SK-N-SH (cell line): ENCODE results near the gene CTNNA3. TPM values are rescaled to one million over a fixed set of nuclear protein-coding genes. Genes with fewer than 3 reads are reported as not detected.

Experiments
- CTCF ChIA-PET: fragments of 300-600, 350-600 bp; formaldehyde crosslinking; extraction: SDS; loops from one replicate; lab custom pipeline; 2021; lab: Yijun Ruan, JAX
- POLR2A ChIA-PET: fragments of 350-600 bp; sonication (Branson Sonifier 250); formaldehyde crosslinking; extraction: SDS; loops from one replicate; lab custom pipeline; 2020; ENCODE audit warnings: antibody characterized with exemption, inconsistent platforms; lab: Yijun Ruan, JAX
- DNase-seq: peaks from one replicate; pipeline ENCODE4 v3.0.0; 2012
- H2AFZ ChIP-seq: fragments of 200-600 bp; sonication (generic); 2 replicates; pipeline ENCODE4 v1.8.1; 2016; ENCODE audit warnings: antibody characterized with exemption, mild to moderate bottlenecking, low read depth
- H3F3A ChIP-seq: fragments of 200-600 bp; sonication (generic); replicated peaks from 2 replicates; pipeline ENCODE3; 2016; ENCODE audit warnings: antibody characterized with exemption, mild to moderate bottlenecking; ENCODE audit not compliant: insufficient read depth
- H3K27ac ChIP-seq, 2 experiments: fragments of 200-500 bp in 1 of 2; fragments of 200-600 bp in 1 of 2; sonication (Bioruptor generic) in 1 of 2; sonication (generic), shearing (Covaris generic) in 1 of 2; 2 replicates each; pipeline versions ENCODE4 v1.5.1 to v1.6.1; 2014 to 2016; ENCODE audit warnings: low read depth in 2 of 2, inconsistent platforms in 1 of 2, low read length in 1 of 2, mild to moderate bottlenecking in 1 of 2, mixed read lengths in 1 of 2
- H3K27me3 ChIP-seq: fragments of 200-600 bp; sonication (generic), shearing (Covaris generic); 2 replicates; pipeline ENCODE4 v1.6.1; 2016; ENCODE audit warnings: mixed run types; ENCODE audit not compliant: insufficient read depth
- H3K36me3 ChIP-seq, 2 experiments: fragments of 200-500 bp in 1 of 2; fragments of 200-600 bp in 1 of 2; sonication (Bioruptor generic) in 1 of 2; sonication (generic) in 1 of 2; replicated peaks in 1 of 2; 2 replicates each; pipeline versions ENCODE3 to v1.5.1; 2014 to 2016; ENCODE audit warnings: low read length in 1 of 2, mild to moderate bottlenecking in 1 of 2; ENCODE audit not compliant: insufficient read depth in 2 of 2, control insufficient read depth in 1 of 2
- H3K4me1 ChIP-seq, 2 experiments: fragments of 200-500 bp in 1 of 2; fragments of 200-600 bp in 1 of 2; sonication (Bioruptor generic) in 1 of 2; sonication (generic), shearing (Covaris generic) in 1 of 2; 2 replicates each; pipeline versions ENCODE4 v1.5.1 to v1.6.1; 2014 to 2016; ENCODE audit warnings: low read depth in 1 of 2, low read length in 1 of 2, mixed run types in 1 of 2; ENCODE audit not compliant: insufficient read depth in 2 of 2, control insufficient read depth in 1 of 2
- H3K4me2 ChIP-seq: fragments of 200-600 bp; sonication (generic), shearing (Covaris generic); 2 replicates; pipeline ENCODE4 v1.6.1; 2017; ENCODE audit warnings: mixed run types
- H3K4me3 ChIP-seq, 2 experiments: fragments of 200-500 bp in 1 of 2; fragments of 200-600 bp in 1 of 2; sonication (Bioruptor generic) in 1 of 2; sonication (generic), shearing (Covaris generic) in 1 of 2; 2 replicates each; pipeline versions ENCODE4 v1.5.1 to v1.8.1; 2014 to 2016; ENCODE audit warnings: low read depth in 2 of 2, inconsistent platforms in 1 of 2, low read length in 1 of 2, mild to moderate bottlenecking in 1 of 2, mixed read lengths in 1 of 2, moderate library complexity in 1 of 2
- H3K79me2 ChIP-seq: fragments of 200-600 bp; sonication (generic); 2 replicates; pipeline ENCODE4 v1.8.1; 2017; ENCODE audit warnings: mild to moderate bottlenecking; ENCODE audit not compliant: insufficient read depth
- H3K9ac ChIP-seq: fragments of 200-600 bp; sonication (generic); 2 replicates; pipeline ENCODE4 v1.6.1; 2017; ENCODE audit warnings: mixed run types
- H3K9me2 ChIP-seq: fragments of 200-600 bp; sonication (generic); 2 replicates; pipeline ENCODE4 v1.6.1; 2017; ENCODE audit warnings: mixed run types
- H3K9me3 ChIP-seq: fragments of 200-600 bp; sonication (generic); 2 replicates; pipeline ENCODE4 v1.6.1; 2017; ENCODE audit warnings: mixed run types, mild to moderate bottlenecking, moderate library complexity
- H4K20me1 ChIP-seq: fragments of 200-600 bp; sonication (generic); 2 replicates; pipeline ENCODE4 v1.6.1; 2017; ENCODE audit warnings: mild to moderate bottlenecking, mixed run types; ENCODE audit not compliant: insufficient read depth
- CHD2 ChIP-seq: fragments of 150-350 bp; IDR thresholded peaks from 2 replicates; pipeline ENCODE4 v1.6.1; 2018; ENCODE audit warnings: low read length; ENCODE audit not compliant: partially characterized antibody
- CTCF ChIP-seq: fragments of 200-600 bp; sonication (generic); IDR thresholded peaks from 2 replicates; pipeline ENCODE4 v1.6.1; 2017; ENCODE audit warnings: antibody characterized with exemption, mild to moderate bottlenecking, moderate library complexity
- EP300 ChIP-seq, 2 experiments: IDR thresholded peaks; 2 replicates each; pipeline versions ENCODE4 v1.4.0 to v1.6.1; 2012; ENCODE audit warnings: borderline replicate concordance in 1 of 2, low read depth in 1 of 2, low read length in 1 of 2
- FOXM1 ChIP-seq: IDR thresholded peaks from 2 replicates; pipeline ENCODE4 v1.4.0; 2012; ENCODE audit warnings: low read depth, mild to moderate bottlenecking
- GATA2 ChIP-seq: sonication (generic); formaldehyde crosslinking; IDR thresholded peaks from 2 replicates; pipeline ENCODE4 v1.5.0; 2020; ENCODE audit warnings: mild to moderate bottlenecking, missing genetic modification reagents
- IRF3 ChIP-seq: fragments of 150-350 bp; IDR thresholded peaks from 2 replicates; pipeline ENCODE4 v1.6.1; 2016; ENCODE audit warnings: mild to moderate bottlenecking, low read depth, low read length
- JUND ChIP-seq: IDR thresholded peaks from 2 replicates; pipeline ENCODE4 v1.4.0; 2012
- MEF2A ChIP-seq: IDR thresholded peaks from 2 replicates; pipeline ENCODE4 v1.4.0; 2012; ENCODE audit warnings: low read depth, borderline replicate concordance
- MXI1 ChIP-seq: IDR thresholded peaks from 2 replicates; pipeline ENCODE4 v1.6.1; 2012; ENCODE audit warnings: mild to moderate bottlenecking, low read depth, low read length, improper control_type of control experiment
- NFIC ChIP-seq: IDR thresholded peaks from 2 replicates; pipeline ENCODE4 v1.4.0; 2012; ENCODE audit warnings: borderline replicate concordance
- RFX5 ChIP-seq: IDR thresholded peaks from 2 replicates; pipeline ENCODE4 v1.6.1; 2012; ENCODE audit warnings: mild to moderate bottlenecking, improper control_type of control experiment, low read length
- RXRA ChIP-seq: IDR thresholded peaks from 2 replicates; pipeline ENCODE4 v1.4.0; 2012; ENCODE audit warnings: low read depth, mild to moderate bottlenecking, borderline replicate concordance
- SMC3 ChIP-seq: IDR thresholded peaks from 2 replicates; pipeline ENCODE4 v1.6.1; 2012; ENCODE audit warnings: low read depth, low read length, improper control_type of control experiment
- TCF12 ChIP-seq: IDR thresholded peaks from 2 replicates; pipeline ENCODE4 v1.4.0; 2012
- YY1 ChIP-seq: IDR thresholded peaks from 2 replicates; pipeline ENCODE4 v1.4.0; 2012; ENCODE audit warnings: low read depth, mild to moderate bottlenecking
- WGBS: methylation state at CpG from one replicate; pipeline ENCODE4 v1.1.6; 2017; ENCODE audit warnings: low lambda C conversion rate; 5-methylcytosine and 5-hydroxymethylcytosine counted together
- polyA plus RNA-seq, 3 experiments: library from polyadenylated mRNA; depleted of rRNA; stranded (reverse); fragments of >200 nt; gene quantifications; 2 replicates each; pipeline ENCODE4 v1.2.3, GENCODE V29; 2012
- TF ChIP-seq, protein P1 (sequence below): IDR thresholded peaks from 2 replicates; pipeline ENCODE4 v1.4.0; 2012; ENCODE audit warnings: low read depth, borderline replicate concordance
- TF ChIP-seq, protein P2 (sequence below): IDR thresholded peaks from 2 replicates; pipeline ENCODE4 v1.4.0; 2012; ENCODE audit warnings: low read depth
- TF ChIP-seq, protein P3 (sequence below): IDR thresholded peaks from 2 replicates; pipeline ENCODE4; 2012
- TF ChIP-seq, protein P4 (sequence below): fragments of 150-350 bp; IDR thresholded peaks from 2 replicates; pipeline ENCODE4 v1.6.1; 2017; ENCODE audit warnings: antibody characterized with exemption, low read length, low read depth, borderline replicate concordance

CTNNA3 gene
- polyA plus RNA-seq, 1 of the 3 experiments (the other 2 are of a cell fraction): not detected

DNA sequence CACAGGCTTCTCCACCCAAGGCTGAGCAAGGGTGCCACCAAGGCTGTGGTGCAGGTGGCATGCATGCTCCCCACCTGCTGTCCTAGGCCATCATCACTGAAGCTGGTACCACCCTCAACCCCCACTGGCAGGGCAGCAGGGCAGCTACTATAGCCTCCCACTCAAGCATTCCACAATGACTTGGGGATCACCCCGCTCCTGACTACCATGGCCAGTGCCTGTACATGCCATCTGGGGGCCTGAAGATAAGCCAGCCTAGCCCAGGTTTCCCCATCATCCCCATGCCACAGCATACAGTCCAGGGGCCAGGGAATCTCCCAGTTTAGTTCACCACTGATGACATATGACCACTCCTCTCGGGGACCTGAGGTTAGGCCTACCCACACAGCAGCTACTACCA lies 1281.1 kb downstream of the CTNNA3 start:
- Histone ChIP-seq H3K27me3 (no peaks in the 10 kb centered on the region), H3K4me2 (no peak overlapping the region), H3F3A (no peaks in the 10 kb centered on the region), H3K4me3 (no peak overlapping the region), H3K9me2 (no peaks in the 10 kb centered on the region), H3K9ac (no peak overlapping the region)
- WGBS: 0% methylated on average over 2 of the region's 2 CpGs
- TF ChIP-seq GATA2 (CRISPR knock-in tag): no peak
- TF ChIP-seq IRF3: no peak
- TF ChIP-seq, protein P1, sequence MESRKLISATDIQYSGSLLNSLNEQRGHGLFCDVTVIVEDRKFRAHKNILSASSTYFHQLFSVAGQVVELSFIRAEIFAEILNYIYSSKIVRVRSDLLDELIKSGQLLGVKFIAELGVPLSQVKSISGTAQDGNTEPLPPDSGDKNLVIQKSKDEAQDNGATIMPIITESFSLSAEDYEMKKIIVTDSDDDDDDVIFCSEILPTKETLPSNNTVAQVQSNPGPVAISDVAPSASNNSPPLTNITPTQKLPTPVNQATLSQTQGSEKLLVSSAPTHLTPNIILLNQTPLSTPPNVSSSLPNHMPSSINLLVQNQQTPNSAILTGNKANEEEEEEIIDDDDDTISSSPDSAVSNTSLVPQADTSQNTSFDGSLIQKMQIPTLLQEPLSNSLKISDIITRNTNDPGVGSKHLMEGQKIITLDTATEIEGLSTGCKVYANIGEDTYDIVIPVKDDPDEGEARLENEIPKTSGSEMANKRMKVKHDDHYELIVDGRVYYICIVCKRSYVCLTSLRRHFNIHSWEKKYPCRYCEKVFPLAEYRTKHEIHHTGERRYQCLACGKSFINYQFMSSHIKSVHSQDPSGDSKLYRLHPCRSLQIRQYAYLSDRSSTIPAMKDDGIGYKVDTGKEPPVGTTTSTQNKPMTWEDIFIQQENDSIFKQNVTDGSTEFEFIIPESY: no peak
- TF ChIP-seq, protein P2, sequence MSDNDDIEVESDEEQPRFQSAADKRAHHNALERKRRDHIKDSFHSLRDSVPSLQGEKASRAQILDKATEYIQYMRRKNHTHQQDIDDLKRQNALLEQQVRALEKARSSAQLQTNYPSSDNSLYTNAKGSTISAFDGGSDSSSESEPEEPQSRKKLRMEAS: no peak
- TF ChIP-seq, protein P3, sequence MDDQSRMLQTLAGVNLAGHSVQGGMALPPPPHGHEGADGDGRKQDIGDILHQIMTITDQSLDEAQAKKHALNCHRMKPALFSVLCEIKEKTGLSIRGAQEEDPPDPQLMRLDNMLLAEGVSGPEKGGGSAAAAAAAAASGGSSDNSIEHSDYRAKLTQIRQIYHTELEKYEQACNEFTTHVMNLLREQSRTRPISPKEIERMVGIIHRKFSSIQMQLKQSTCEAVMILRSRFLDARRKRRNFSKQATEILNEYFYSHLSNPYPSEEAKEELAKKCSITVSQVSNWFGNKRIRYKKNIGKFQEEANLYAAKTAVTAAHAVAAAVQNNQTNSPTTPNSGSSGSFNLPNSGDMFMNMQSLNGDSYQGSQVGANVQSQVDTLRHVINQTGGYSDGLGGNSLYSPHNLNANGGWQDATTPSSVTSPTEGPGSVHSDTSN: no peak
- TF ChIP-seq, protein P4, sequence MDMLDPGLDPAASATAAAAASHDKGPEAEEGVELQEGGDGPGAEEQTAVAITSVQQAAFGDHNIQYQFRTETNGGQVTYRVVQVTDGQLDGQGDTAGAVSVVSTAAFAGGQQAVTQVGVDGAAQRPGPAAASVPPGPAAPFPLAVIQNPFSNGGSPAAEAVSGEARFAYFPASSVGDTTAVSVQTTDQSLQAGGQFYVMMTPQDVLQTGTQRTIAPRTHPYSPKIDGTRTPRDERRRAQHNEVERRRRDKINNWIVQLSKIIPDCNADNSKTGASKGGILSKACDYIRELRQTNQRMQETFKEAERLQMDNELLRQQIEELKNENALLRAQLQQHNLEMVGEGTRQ: no peak
- TF ChIP-seq RXRA: no peak
- TF ChIP-seq SMC3: no peak
- TF ChIP-seq, all 33 proteins: peak for 0
- Histone ChIP-seq H4K20me1 (no peaks in the 10 kb centered on the region), H3K9me3 (no peaks in the 10 kb centered on the region), H3K4me1 (no peaks in the 10 kb centered on the region), H3K36me3 (no peaks in the 10 kb centered on the region), H2AFZ (no peak overlapping the region), H3K79me2 (no peaks in the 10 kb centered on the region), H3K27ac (no peak overlapping the region)
- ChIA-PET POLR2A (no interaction called here), CTCF (no interaction called here)
- no peak for DNase-seq

GRCh38 chr10:66405566-66405965 lies 1290.4 kb downstream of the CTNNA3 start:
- Histone ChIP-seq H3K4me1 (no peaks in the 10 kb centered on the region), H4K20me1 (no peaks in the 10 kb centered on the region), H3K79me2 (no peaks in the 10 kb centered on the region), H3K27ac (no peak overlapping the region), H3F3A (no peaks in the 10 kb centered on the region), H3K9me3 (no peaks in the 10 kb centered on the region), H3K9me2 (no peaks in the 10 kb centered on the region), H3K27me3 (no peaks in the 10 kb centered on the region), H3K4me3 (no peak overlapping the region), H3K4me2 (no peak overlapping the region), H3K36me3 (no peaks in the 10 kb centered on the region), H2AFZ (no peak overlapping the region), H3K9ac (no peak overlapping the region)
- DNase-seq: no peak
- ChIA-PET CTCF (no interaction called here), POLR2A (no interaction called here)
- TF ChIP-seq EP300 (IDR thresholded peaks at IDR 0.05; ENCODE audit: borderline replicate concordance in 1 of 2, low read depth in 1 of 2, low read length in 1 of 2) (no peak), IRF3 (no peak), JUND (no peak), FOXM1 (no peak), NFIC (no peak), RFX5 (no peak), CTCF (no peak), MEF2A (no peak), MXI1 (no peak), TCF12 (no peak), CHD2 (no peak), YY1 (no peak)
- TF ChIP-seq, protein P3: no peak
